Measurements from ENCODE around the gene NPLOC4.

Gene NPLOC4

DNA sequence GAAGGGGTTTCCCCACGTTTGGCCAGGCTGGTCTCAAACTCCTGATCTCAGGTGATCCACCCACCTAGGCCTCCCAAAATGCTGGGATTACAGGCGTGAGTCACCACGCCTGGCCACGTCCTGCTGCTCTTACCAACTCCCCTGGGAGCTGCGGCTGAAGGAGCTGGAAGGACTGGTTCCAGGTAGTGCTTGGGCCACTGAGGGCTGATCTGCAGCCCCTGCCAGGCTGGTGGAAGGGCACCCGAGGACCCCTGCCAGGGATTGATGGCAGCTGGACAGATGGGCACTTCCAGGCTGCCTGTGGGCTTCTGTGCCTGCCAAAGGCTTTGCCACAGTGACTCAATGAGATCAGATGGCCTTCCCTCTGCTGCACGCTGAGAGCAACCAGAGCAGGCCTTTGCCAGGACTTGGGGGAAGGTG, 27.1 kb upstream of the NPLOC4 start:
- Histone ChIP-seq H3K4me1 (ENCODE audit: control insufficient read depth in 1 of 2, insufficient read depth in 2 of 2, low read length in 2 of 2) (peaks cover 14 to 16% of the 10 kb centered on the region in 2 donors), H3K36me3 (ENCODE audit: control insufficient read depth in 1 of 2, insufficient read depth in 2 of 2, low read length in 2 of 2) (peaks cover 0 to 15% of the 10 kb centered on the region in 2 donors), H3K27ac (ENCODE audit: low read depth, low read length) (no peak overlapping the region), H3K9ac (ENCODE audit: low read depth in 1 of 2, low read length in 2 of 2) (no peak overlapping the region), H3K4me3 (ENCODE audit: low read depth in 1 of 2, low read length in 2 of 2) (no peak overlapping the region), H3K9me3 (ENCODE audit: control insufficient read depth in 1 of 2, low read length in 2 of 2) (no peaks in the 10 kb centered on the region), H3K27me3 (ENCODE audit: control insufficient read depth in 1 of 2, insufficient read depth in 2 of 2, low read length in 2 of 2) (no peaks in the 10 kb centered on the region)

DNA sequence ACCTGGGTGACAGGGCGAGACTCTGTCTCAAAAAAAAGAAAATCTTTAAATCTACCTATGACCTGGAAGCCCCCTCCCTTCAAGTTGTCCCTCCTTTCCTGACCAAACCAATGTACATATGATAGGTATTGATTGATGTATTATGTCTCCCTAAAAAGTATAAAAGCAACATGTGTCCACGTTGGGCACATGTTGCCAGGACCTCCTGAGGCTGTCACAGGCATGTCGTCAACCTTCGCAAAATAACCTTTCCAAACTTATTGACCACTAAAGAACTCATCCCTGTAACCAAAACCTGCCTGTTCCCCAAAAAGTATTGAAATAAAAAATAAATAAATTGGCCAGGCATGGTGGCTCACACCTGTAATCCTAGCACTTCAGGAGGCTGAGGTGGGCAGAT, 25.1 kb upstream of the NPLOC4 start:
- no peaks in the 10 kb centered on the region for H3K9me3 ChIP-seq (ENCODE audit: control insufficient read depth in 1 of 2, low read length in 2 of 2)
- H3K27ac ChIP-seq (ENCODE audit: low read depth, low read length) = no peak overlapping the region
- peaks cover 10 to 11% of the 10 kb centered on the region in 2 donors for H3K4me1 ChIP-seq (ENCODE audit: control insufficient read depth in 1 of 2, insufficient read depth in 2 of 2, low read length in 2 of 2)
- H3K27me3 ChIP-seq (ENCODE audit: control insufficient read depth in 1 of 2, insufficient read depth in 2 of 2, low read length in 2 of 2) = no peaks in the 10 kb centered on the region
- H3K9ac ChIP-seq (ENCODE audit: low read depth in 1 of 2, low read length in 2 of 2) = no peak overlapping the region
- H3K4me3 ChIP-seq (ENCODE audit: low read depth in 1 of 2, low read length in 2 of 2) = no peak overlapping the region
- H3K36me3 ChIP-seq (ENCODE audit: control insufficient read depth in 1 of 2, insufficient read depth in 2 of 2, low read length in 2 of 2) = peaks cover 0 to 11% of the 10 kb centered on the region in 2 donors

DNA sequence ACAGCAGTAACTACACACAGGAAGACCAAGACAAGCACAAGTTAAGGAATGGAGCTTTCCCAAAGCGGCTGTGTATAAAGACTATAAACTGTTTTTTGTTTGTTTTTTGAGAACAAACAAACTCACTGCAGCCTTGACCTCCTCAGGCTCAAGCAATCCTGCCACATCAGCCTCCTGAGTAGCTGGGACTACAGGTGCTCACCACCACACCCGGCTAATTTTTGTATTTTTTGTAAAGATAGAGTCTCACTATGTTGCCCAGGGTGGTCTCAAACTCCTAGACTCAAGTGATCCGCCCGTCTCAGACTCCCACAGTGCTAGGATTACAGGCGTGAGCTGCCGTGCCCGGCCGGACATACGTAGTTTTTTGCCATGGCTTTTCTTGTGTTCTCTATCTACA, 23.5 kb upstream of the NPLOC4 start:
- peaks cover 0 to 11% of the 10 kb centered on the region in 2 donors for H3K36me3 ChIP-seq (ENCODE audit: control insufficient read depth in 1 of 2, insufficient read depth in 2 of 2, low read length in 2 of 2)
- no peak overlapping the region for H3K27ac ChIP-seq (ENCODE audit: low read depth, low read length)
- H3K27me3 ChIP-seq (ENCODE audit: control insufficient read depth in 1 of 2, insufficient read depth in 2 of 2, low read length in 2 of 2) = no peaks in the 10 kb centered on the region
- H3K9ac ChIP-seq (ENCODE audit: low read depth in 1 of 2, low read length in 2 of 2) = no peak overlapping the region
- H3K4me3 ChIP-seq (ENCODE audit: low read depth in 1 of 2, low read length in 2 of 2) = no peak overlapping the region
- H3K9me3 ChIP-seq (ENCODE audit: control insufficient read depth in 1 of 2, low read length in 2 of 2) = no peaks in the 10 kb centered on the region
- peaks cover 5 to 8% of the 10 kb centered on the region in 2 donors for H3K4me1 ChIP-seq (ENCODE audit: control insufficient read depth in 1 of 2, insufficient read depth in 2 of 2, low read length in 2 of 2)

DNA sequence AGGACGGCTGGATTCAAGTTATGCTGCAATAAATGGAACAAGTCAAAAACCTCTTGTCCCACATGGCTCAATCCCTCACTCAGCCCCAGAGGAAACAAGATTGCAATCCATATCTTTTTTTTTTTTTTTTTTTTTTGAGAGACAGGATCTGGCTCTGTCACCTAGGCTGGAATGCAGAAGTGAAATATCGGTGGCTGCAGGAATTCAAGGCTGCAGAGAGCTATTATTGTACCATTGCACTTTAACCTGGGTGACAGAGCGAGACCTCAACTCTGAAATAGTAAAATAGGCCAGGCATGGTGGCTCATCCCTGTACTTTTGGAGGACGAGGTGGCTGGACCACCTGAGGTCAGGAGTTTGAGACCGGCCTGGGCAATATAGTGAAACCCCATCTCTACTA, 22.1 kb upstream of the NPLOC4 start:
- H3K4me3 ChIP-seq (ENCODE audit: low read depth in 1 of 2, low read length in 2 of 2) = no peak overlapping the region
- peaks cover 0 to under 1% of the 10 kb centered on the region in 2 donors for H3K36me3 ChIP-seq (ENCODE audit: control insufficient read depth in 1 of 2, insufficient read depth in 2 of 2, low read length in 2 of 2)
- H3K9me3 ChIP-seq (ENCODE audit: control insufficient read depth in 1 of 2, low read length in 2 of 2) = no peaks in the 10 kb centered on the region
- H3K4me1 ChIP-seq (ENCODE audit: control insufficient read depth in 1 of 2, insufficient read depth in 2 of 2, low read length in 2 of 2) = peaks cover 0 to 5% of the 10 kb centered on the region in 2 donors
- H3K27me3 ChIP-seq (ENCODE audit: control insufficient read depth in 1 of 2, insufficient read depth in 2 of 2, low read length in 2 of 2) = no peaks in the 10 kb centered on the region
- no peak overlapping the region for H3K27ac ChIP-seq (ENCODE audit: low read depth, low read length)
- no peak overlapping the region for H3K9ac ChIP-seq (ENCODE audit: low read depth in 1 of 2, low read length in 2 of 2)

DNA sequence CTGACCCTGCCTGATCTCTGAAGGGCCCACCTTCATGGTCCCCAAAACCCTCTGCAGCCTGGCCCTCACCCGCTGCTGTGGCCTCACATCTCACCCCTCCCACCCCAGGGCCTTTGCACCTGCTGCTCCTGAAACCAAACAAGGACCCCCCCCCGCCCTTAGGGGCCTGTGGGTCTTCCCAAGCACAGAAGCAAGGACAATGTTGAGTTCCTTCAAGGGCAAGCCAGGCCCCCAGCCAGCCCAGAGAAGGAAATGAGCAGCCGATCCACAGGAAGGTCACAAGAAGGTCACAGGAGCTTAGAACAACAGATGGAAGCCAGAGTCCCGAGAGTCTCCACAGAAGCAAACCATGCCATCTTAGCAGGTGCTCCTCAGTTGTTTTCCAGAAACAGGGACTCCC, 19.9 kb upstream of the NPLOC4 start:
- no peak overlapping the region for H3K9ac ChIP-seq (ENCODE audit: low read depth in 1 of 2, low read length in 2 of 2)
- peaks cover 3 to 5% of the 10 kb centered on the region in 2 donors for H3K4me1 ChIP-seq (ENCODE audit: control insufficient read depth in 1 of 2, insufficient read depth in 2 of 2, low read length in 2 of 2)
- H3K36me3 ChIP-seq (ENCODE audit: control insufficient read depth in 1 of 2, insufficient read depth in 2 of 2, low read length in 2 of 2) = no peaks in the 10 kb centered on the region
- H3K27me3 ChIP-seq (ENCODE audit: control insufficient read depth in 1 of 2, insufficient read depth in 2 of 2, low read length in 2 of 2) = no peaks in the 10 kb centered on the region
- no peak overlapping the region for H3K4me3 ChIP-seq (ENCODE audit: low read depth in 1 of 2, low read length in 2 of 2)
- no peak overlapping the region for H3K27ac ChIP-seq (ENCODE audit: low read depth, low read length)
- no peaks in the 10 kb centered on the region for H3K9me3 ChIP-seq (ENCODE audit: control insufficient read depth in 1 of 2, low read length in 2 of 2)

DNA sequence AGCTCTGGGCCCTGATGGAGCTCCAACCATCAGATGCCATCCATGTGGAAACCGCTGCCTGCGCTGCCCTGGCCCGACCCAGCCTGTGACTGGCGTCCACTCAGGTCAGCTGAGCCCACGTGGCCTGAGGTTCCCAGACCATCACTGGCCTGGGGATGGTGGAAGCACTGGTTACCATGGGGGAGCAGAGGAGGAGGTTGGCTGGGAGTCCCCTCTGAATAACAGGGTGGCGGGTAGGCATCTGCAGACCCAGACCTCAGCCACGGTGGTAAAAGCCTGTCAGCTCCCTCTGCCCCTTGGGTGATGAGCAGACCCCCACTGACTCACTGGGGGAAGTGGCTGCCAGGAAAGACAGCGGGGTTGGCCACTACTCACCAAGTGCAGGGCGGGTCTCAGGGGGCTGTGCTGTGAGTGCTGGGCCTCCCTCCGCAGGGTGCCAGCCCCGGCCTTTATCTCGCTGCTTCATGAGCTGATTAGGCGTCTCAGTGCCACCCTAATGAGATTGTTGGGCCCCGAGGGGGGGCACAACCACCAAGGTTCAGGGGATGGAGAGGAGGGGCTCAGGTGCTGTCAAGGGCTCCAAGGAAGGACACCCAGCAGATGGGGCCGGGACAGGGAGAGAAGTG, 19.3 kb upstream of the NPLOC4 start, which contains the start of gene PDE6G:
TSS of gene PDE6G (minus strand) at position 425 of the 626 bp plus-strand sequence. CDS start 3,237 bp downstream, outside the sequence.
- Histone ChIP-seq H3K27ac (ENCODE audit: low read depth, low read length) (no peak within 1 kb of the TSS), H3K27me3 (ENCODE audit: control insufficient read depth in 1 of 2, insufficient read depth in 2 of 2, low read length in 2 of 2) (no peaks in the 10 kb centered on the region), H3K4me1 (ENCODE audit: control insufficient read depth in 1 of 2, insufficient read depth in 2 of 2, low read length in 2 of 2) (peaks cover 3 to 5% of the 10 kb centered on the region in 2 donors), H3K36me3 (ENCODE audit: control insufficient read depth in 1 of 2, insufficient read depth in 2 of 2, low read length in 2 of 2) (no peaks in the 10 kb centered on the region), H3K9ac (ENCODE audit: low read depth in 1 of 2, low read length in 2 of 2) (no peak within 1 kb of the TSS), H3K9me3 (ENCODE audit: control insufficient read depth in 1 of 2, low read length in 2 of 2) (no peaks in the 10 kb centered on the region), H3K4me3 (ENCODE audit: low read depth in 1 of 2, low read length in 2 of 2) (no peak within 1 kb of the TSS)

DNA sequence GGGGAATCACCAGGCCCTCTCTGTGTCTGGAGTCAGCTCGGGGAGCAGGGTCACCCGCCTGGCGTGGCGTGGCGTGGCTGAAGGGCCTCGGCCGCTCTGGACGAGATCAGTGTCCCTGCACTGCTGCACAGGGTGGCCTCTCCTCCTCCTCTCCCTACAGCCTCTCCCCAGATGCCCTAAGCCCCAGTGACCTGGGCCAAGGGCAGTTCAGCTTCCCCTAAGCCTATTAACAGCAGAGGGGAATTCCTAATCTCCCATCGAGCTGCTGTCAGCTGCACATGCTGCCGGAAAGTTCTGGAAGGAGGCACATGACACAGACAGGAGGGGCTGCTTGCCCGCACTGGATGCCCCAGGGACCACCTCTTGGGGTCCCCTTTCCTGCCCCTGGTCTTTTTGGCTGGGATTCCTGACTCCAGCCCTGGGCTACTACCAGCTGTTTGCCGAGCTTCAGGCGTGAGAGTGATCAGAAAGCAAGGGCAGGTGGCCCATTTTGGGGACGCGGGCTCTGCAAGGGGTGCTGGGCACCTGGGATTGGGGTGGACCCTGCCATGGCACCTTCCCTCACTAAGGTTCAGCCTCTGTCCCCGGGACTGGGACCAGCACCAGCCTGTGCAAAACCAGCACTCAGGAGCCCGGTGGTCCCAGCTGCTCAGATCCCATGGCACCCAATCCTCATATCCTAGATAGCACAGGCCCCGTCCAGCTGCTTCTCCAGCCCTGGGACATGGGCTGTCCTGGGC, 18.6 kb upstream of the NPLOC4 start:
- H3K27ac ChIP-seq (ENCODE audit: low read depth, low read length) = no peak overlapping the region
- no peak overlapping the region for H3K4me3 ChIP-seq (ENCODE audit: low read depth in 1 of 2, low read length in 2 of 2)
- no peaks in the 10 kb centered on the region for H3K27me3 ChIP-seq (ENCODE audit: control insufficient read depth in 1 of 2, insufficient read depth in 2 of 2, low read length in 2 of 2)
- no peak overlapping the region for H3K9ac ChIP-seq (ENCODE audit: low read depth in 1 of 2, low read length in 2 of 2)
- no peaks in the 10 kb centered on the region for H3K36me3 ChIP-seq (ENCODE audit: control insufficient read depth in 1 of 2, insufficient read depth in 2 of 2, low read length in 2 of 2)
- H3K9me3 ChIP-seq (ENCODE audit: control insufficient read depth in 1 of 2, low read length in 2 of 2) = no peaks in the 10 kb centered on the region
- peaks cover 3 to 5% of the 10 kb centered on the region in 2 donors for H3K4me1 ChIP-seq (ENCODE audit: control insufficient read depth in 1 of 2, insufficient read depth in 2 of 2, low read length in 2 of 2)

DNA sequence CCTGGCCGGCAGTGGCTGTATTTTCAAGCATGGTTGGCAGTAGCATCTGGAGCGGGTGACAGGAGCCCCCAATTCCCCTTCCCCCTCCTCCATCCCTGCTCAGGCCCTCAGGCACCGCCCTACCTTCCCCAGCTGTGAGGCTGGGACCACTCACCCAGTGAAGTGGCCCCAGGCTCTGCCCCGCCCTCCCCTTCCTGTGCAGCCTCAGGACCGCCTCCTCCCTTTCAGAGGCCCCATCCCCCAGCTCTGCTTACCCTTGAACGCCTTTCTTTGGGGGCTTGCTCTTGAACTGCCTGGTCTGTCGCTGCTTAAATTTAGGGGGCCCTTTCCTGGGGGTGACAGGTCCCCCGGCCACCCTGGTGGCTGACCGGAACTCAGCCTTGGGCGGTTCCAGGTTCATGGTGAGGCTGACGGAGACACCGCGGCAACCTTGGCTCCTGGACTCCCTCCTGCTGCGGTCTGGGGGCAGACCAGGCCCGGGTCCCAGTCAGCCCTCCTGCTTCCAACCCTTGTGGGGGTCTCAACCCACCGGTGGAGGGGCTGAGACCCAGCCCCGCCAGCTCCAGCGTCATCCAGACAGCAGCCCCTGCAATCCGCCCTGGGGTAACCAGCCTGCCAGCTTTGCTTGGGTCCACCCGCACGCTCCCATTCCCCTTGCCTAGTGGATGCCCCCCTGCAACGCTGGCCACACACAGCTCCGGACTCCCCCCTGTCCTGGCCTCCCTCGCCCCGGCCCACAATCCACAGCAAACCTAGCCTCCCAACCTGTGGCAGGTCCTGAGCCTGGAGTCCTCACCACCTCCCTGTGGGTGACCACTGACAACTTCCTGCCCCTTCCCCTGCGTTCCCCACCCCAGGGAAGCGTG, 16.2 kb upstream of the NPLOC4 start:
- Histone ChIP-seq H3K4me3 (ENCODE audit: low read depth in 1 of 2, low read length in 2 of 2) (peak overlapping the region; percentile 30 to 40), H3K9ac (ENCODE audit: low read depth in 1 of 2, low read length in 2 of 2) (no peak overlapping the region)

DNA sequence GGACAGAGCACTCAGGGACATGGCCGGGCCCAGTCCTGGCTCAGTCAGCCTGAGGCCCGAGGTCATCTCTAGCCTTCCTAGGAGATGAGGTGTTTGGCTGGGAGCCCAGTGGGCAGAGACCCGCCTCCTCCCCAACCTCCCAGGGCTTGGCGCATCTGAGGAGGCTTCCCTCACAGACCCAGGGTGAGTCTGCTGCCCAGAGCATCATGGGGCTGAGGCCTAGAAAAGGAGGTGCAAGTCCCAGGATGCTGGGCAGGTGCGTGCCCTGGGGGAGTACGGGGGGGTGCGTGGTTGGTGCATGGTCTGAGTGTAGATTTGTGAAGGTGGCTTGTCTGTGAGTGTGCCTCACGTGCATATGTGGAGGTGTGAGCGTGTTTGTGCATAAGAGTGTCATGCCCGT, 14.8 kb upstream of the NPLOC4 start:
- H3K27me3 ChIP-seq (ENCODE audit: control insufficient read depth in 1 of 2, insufficient read depth in 2 of 2, low read length in 2 of 2) = peaks cover 6 to 12% of the 10 kb centered on the region in 2 donors
- H3K9me3 ChIP-seq (ENCODE audit: control insufficient read depth in 1 of 2, low read length in 2 of 2) = peaks cover 0 to 4% of the 10 kb centered on the region in 2 donors
- no peak overlapping the region for H3K9ac ChIP-seq (ENCODE audit: low read depth in 1 of 2, low read length in 2 of 2)
- no peaks in the 10 kb centered on the region for H3K36me3 ChIP-seq (ENCODE audit: control insufficient read depth in 1 of 2, insufficient read depth in 2 of 2, low read length in 2 of 2)
- peaks cover 0 to 3% of the 10 kb centered on the region in 2 donors for H3K4me1 ChIP-seq (ENCODE audit: control insufficient read depth in 1 of 2, insufficient read depth in 2 of 2, low read length in 2 of 2)
- no peak overlapping the region for H3K4me3 ChIP-seq (ENCODE audit: low read depth in 1 of 2, low read length in 2 of 2)
- no peak overlapping the region for H3K27ac ChIP-seq (ENCODE audit: low read depth, low read length)

More for the DNA sequence above, 16.2 kb upstream of the NPLOC4 start:
- Histone ChIP-seq H3K36me3 (ENCODE audit: control insufficient read depth in 1 of 2, insufficient read depth in 2 of 2, low read length in 2 of 2) (no peaks in the 10 kb centered on the region), H3K9me3 (ENCODE audit: control insufficient read depth in 1 of 2, low read length in 2 of 2) (peaks cover 0 to 4% of the 10 kb centered on the region in 2 donors), H3K27ac (ENCODE audit: low read depth, low read length) (no peak overlapping the region), H3K27me3 (ENCODE audit: control insufficient read depth in 1 of 2, insufficient read depth in 2 of 2, low read length in 2 of 2) (peaks cover 0 to 7% of the 10 kb centered on the region in 2 donors), H3K4me1 (ENCODE audit: control insufficient read depth in 1 of 2, insufficient read depth in 2 of 2, low read length in 2 of 2) (peaks cover 3 to 5% of the 10 kb centered on the region in 2 donors)
